GM21447 (cell line): ENCODE measurements around the gene FBXW11.
A peak's percentile ranks its signal among the peaks of the same experiment; 100 is the strongest.

ENCODE experiments used
- ATAC-seq: cut with Tn5 transposase; IDR thresholded peaks from one replicate; pipeline ENCODE4 v1.9.1; 2021; ENCODE audit not compliant: unreplicated experiment

Gene FBXW11

DNA sequence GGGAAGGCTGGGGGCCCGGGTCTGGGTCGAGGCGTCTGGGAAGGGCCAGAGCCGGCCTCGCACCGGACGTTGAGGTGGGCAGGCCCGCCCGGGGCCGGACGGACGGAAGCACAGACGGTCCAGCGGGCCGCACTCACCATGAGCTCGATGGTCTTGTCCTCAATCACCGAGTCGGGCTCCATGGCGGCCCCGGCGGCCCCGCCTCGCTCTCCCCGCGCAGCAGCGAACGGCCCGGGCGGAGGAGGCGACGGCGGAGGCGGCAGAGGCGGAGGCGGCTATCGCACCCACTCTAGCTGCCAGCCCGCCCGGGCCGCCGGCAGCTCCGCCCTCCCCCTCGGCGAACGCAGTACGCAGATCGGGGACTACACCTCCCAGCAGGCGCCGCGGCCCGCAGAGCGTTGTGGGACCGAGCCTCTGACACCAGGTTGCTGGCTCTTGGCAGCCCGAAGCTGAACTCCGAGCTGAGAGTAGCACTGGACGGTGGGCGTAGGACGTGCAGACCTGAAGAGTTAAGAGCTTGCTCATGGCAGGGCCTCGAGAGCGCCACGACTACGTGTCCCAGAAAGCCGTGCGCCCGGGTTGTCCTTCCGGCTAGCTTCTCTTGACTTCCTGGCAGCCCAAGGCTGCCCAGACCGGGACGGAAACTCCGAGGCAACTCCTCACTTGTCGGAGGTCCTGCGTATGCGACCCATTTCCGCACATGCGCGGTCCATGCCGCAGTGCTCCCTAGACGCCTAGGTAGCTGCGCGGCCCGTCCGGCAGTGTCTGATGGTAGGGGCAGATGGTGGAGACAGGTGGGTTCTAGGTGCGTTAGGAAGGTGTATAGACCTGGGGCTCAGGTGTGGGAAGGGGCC lies at the start of gene FBXW11:
FBXW11 (minus strand) TSS at position 318 of the 854 bp plus-strand sequence; CDS start at position 182, 136 bp downstream.
- ATAC-seq: peak; percentile 75

GRCh38 chr5:172055996-172056395 lies 49.6 kb upstream of the FBXW11 start:
- ATAC-seq: no peak

GRCh38 chr5:172055421-172055820 lies 49.0 kb upstream of the FBXW11 start:
- no peak for ATAC-seq

DNA sequence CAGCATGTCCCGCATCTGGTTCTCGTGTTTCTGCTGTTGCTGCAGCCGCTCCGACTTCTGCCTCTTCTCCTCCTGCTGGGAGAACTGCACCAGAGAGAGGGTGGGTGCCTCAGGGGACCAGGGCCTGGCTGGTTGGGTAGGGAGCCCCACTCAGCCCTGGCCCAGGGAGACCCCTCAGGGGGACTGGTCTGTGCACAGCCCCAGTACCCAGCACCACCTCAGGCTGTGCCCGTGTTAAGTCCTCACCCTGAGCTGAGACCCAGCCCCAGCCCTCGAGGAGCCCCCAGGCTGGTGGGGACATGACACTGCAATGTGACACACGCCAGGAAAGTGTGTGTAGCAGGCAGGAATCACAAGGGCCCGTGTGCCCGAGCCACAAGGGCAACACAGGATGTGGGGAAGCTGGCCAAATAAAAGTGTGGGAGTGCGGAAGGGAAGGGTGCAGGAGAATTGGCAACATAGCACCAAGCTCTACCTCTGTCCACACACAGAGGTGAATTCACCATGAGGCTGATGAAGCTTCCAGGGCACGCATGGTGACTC lies 48.2 kb upstream of the FBXW11 start:
- no peak for ATAC-seq

DNA sequence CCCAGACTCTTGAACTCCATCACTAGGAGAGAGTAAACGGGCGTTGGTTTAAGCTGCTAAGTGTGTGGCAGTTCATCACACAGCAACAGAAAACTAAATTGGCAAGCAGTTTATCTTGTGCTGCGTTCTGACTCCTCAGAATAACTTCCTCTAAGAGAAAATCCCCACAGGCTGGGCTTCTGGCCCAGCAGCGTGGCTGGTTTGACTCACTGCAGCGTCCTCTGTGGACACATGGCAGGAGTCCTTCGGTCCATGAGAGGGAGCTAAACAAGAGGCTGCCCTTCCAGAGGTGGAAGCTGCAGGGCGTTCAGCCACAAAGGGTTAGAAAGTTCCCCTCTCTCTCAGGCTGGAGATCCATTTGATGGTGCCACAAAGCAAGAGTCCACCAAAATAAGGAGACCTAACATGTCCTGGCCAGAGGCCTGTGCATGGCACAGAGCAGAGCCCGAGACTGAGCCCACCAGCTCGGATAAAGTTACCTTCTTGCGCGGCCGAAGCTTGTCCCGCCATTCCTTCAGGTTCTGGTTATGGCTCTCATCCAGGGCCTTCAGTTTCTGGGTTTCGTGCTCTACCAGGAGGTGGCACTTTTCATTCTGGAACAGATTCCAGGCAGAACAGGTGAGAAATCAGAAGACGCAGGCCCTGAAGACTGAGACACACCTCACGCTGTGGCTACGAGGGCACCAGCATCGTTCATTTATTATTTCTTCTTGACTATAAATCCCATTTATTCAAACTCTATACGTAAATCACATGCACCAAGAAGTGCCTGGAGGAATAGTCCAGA lies 46.2 kb upstream of the FBXW11 start:
- ATAC-seq: no peak

DNA sequence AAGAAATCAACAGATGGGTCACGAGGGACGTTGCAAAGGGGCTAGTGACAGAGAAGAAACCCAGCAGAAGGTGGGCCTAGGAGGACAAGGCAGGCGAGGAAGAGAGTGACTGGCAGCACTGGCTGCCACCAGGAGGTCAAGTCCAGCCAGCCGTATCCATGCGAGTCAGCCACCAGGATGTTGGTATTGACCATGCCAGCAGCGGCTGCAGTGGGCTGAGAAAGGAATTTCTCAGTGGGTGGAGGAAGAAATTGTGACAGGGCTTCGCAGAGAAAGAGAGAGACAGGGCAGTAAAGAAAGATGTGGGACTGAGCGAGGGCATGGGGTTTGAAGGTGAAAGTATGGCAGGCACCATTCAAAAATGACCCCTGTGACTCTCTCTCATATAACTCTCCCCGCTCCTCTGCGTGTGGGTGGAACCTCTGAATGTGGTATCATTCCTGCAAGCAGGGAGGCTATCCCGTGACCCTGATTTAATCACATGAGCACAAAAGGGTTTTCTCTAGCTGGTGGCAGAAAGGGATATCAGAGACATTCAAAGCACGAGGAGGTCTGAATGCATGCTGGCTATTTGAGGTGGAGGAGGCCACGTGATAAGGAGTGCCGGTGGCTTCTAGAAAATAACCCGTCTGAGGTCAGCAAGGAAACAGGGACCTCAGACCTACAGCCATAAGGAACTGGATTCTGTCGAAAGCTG lies 45.4 kb upstream of the FBXW11 start:
- no peak for ATAC-seq

DNA sequence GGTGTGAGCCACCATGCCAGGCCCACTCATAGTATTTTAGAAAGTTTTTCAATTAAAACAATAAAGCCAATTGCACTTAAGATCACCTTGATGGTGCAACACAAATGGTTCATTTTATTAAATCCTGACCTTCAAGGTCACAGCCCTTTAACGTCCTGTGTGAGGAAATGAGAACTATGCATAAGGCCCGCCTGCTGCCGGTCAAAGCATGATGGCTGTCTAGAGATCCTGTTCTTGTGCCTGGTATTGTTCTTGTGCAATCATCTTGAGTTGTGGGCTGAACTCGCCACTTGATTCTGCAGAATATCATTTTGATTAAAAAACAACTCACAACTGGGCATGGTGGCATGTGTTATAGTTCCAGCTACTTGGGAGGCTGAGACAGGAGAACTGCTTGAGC lies 43.6 kb upstream of the FBXW11 start:
- no peak for ATAC-seq

- ATAC-seq: no peak
Measured at GRCh38 chr5:172049226-172049796, 42.9 kb upstream of the FBXW11 start.

GRCh38 chr5:172048539-172049101 lies 42.2 kb upstream of the FBXW11 start:
- ATAC-seq: no peak

DNA sequence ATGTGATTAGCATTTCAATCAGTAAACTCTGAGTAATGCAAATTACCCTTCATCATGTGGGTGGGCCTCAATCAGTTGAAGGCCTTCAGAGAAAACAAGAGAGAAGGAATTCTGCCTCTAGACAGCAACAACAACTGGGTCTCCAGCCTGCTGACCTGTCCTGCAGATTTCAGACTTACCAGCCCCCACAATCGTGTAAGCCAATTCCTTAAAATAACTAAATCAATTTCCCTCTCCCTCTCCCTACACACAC lies 41.7 kb upstream of the FBXW11 start:
- ATAC-seq: no peak

DNA sequence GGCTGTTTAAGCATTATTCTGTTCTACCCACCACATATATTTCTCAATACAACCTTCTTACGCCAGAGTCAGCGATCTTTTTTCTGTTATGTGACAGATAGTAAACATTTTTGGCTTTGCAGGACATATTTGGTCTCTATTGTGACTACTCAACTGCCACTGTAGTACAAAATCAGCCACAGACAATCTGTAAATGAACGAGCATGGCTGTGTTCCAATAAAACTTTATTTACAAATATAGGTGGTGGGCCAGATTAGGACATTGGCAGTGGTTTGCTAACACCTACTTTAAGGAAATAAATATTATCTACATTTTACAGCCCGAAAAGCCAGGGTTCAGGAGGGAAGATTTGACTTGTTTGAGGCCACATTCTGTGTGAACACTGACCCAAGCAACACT lies 40.2 kb upstream of the FBXW11 start:
- no peak for ATAC-seq

- no peak for ATAC-seq
Measured at GRCh38 chr5:172045315-172045632, 38.8 kb upstream of the FBXW11 start.

DNA sequence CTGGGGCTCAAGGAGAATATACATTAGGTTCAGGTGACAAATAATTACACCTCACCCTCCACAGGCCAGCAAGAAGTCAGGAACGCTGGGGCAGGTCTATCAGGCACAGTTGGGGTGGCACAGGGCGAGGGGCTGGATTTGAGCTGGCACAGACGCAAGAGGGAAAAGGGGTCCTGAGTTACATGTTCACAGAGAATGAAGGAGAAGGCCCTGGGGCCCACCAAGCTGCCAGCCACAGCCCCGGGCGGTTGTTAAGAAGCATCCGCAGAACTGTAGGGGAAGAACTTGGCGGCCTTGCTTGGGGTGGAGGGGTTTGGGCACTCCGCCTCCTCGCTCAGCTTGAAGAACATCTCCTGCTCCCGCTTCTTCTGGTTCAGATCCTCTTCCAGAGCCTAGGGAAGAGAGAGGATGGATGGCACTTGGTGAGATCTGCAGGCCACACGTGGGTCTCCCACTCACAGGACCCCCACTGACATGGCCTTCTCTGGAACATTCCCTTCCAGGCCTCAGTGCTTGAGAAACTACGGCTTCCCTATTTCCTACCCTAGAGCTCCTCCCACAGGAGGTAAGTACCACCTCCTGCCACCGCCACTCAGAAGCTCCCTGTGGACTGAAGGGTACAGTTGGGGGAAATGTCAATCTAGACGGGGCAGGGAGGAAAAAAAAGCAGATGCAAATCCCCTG lies 38.3 kb upstream of the FBXW11 start:
- ATAC-seq: no peak

- no peak for ATAC-seq
Measured at GRCh38 chr5:172043865-172044264, 37.4 kb upstream of the FBXW11 start.

- no peak for ATAC-seq
Measured at GRCh38 chr5:172042183-172042582, 35.7 kb upstream of the FBXW11 start.

DNA sequence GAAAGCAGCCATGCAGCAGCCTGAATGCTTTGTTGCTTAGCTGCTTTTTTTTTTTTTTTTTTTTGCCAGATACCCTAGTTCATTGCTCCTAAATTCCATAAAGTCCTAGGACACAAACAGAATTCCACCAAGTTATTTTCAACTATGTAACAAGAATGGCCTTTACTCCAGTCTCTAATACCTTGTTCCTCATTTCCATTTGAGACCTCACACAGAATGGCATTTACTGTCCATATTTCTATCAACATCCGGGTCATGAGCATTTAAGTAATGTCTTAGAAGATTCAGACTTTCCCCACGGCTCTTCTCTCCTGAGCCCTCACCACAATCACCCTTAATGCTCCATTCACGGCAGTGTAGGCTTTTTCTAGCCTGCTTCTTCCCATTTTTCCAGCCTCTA lies 31.7 kb upstream of the FBXW11 start:
- no peak for ATAC-seq

- ATAC-seq: peak; percentile 83
Measured at GRCh38 chr5:172035049-172035448, 28.6 kb upstream of the FBXW11 start.

DNA sequence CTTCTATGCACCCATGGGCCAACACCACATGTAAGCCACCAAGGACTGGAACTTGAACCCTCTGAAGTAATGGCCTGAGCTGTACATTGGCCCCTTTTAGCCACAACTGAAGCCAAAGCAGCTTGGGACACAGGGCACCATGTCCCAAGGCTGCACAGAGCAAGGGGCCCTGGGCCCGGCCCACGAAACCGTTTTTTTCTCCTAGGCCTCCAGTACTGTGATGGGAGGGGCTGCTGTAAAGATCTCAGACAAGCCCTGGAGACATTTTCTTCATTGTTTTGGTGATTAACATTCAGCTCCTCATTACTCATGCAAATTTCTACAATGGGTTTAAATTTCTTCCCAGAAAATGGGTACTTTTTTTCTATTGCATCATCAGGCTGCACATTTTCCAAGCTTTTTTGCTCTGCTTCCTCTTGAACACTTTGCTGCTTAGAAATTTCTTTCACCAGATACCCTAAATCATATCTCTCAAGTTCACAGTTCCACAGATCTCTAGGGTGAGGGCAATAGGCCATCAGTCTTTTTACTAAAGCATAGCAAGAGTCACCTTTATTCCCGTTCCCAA lies 25.5 kb upstream of the FBXW11 start:
- ATAC-seq: no peak

GRCh38 chr5:172029876-172030275 lies 23.4 kb upstream of the FBXW11 start:
- no peak for ATAC-seq

GRCh38 chr5:172028167-172028566 lies 21.7 kb upstream of the FBXW11 start:
- no peak for ATAC-seq
